ENCODE data around the gene RBM48.

DNA sequence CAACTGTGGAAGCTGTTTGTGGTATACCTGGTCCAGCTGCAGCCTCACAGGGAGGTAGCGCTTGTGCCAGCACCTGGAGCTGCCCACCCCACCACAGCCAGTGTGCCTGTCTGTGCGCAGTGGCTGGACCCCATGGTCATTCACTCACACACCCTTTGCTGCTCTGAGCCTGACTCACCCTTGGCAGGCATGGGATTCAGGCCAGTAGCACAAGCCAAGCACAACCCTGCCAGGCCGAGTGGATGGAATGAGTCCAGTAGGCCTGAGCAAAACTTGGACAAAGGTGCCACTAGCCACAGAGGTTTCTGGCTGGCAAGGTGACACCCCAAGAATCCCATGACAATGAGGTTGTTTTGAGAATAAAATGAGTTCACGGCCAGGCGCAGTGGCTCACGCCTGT is 19.0 kb downstream of the RBM48 start:
- no peak for TF ChIP-seq EZH2 (IDR thresholded peaks at IDR 0.05; ENCODE audit: borderline replicate concordance, low read depth, low read length, poor library complexity, severe bottlenecking)
- TF ChIP-seq, protein P1, sequence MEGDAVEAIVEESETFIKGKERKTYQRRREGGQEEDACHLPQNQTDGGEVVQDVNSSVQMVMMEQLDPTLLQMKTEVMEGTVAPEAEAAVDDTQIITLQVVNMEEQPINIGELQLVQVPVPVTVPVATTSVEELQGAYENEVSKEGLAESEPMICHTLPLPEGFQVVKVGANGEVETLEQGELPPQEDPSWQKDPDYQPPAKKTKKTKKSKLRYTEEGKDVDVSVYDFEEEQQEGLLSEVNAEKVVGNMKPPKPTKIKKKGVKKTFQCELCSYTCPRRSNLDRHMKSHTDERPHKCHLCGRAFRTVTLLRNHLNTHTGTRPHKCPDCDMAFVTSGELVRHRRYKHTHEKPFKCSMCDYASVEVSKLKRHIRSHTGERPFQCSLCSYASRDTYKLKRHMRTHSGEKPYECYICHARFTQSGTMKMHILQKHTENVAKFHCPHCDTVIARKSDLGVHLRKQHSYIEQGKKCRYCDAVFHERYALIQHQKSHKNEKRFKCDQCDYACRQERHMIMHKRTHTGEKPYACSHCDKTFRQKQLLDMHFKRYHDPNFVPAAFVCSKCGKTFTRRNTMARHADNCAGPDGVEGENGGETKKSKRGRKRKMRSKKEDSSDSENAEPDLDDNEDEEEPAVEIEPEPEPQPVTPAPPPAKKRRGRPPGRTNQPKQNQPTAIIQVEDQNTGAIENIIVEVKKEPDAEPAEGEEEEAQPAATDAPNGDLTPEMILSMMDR (conservative IDR thresholded peaks at IDR 0.05; ENCODE audit: low read depth, low read length): no peak
